Adrenal gland (tissue), 5 donors: ENCODE measurements around the gene ZNF473.

Experiments used
- POLR2A ChIP-seq, 2 donors: fragments of 450-650 bp; IDR thresholded peaks; one replicate each; pipeline ENCODE4 v1.6.1; 2017; ENCODE audit warnings: antibody characterized with exemption in 2 of 2, mild to moderate bottlenecking in 2 of 2, moderate library complexity in 1 of 2
- TF ChIP-seq, protein P1 (sequence below), 6 experiments: fragments of 450-650 bp in 4 of 6; fragments of 200-600 bp in 2 of 6; sonication (generic) in 1 of 6; IDR thresholded peaks; 1 replicate in 5 of 6; 2 replicates in 1 of 6; pipeline versions ENCODE4 v1.5.1 to v1.8.0; 2016 to 2021; ENCODE audit warnings: antibody characterized with exemption in 6 of 6, mild to moderate bottlenecking in 2 of 6, moderate library complexity in 1 of 6
- donor health status: DM: no; HTN: no; CAD: no.

- TF ChIP-seq, protein P1, sequence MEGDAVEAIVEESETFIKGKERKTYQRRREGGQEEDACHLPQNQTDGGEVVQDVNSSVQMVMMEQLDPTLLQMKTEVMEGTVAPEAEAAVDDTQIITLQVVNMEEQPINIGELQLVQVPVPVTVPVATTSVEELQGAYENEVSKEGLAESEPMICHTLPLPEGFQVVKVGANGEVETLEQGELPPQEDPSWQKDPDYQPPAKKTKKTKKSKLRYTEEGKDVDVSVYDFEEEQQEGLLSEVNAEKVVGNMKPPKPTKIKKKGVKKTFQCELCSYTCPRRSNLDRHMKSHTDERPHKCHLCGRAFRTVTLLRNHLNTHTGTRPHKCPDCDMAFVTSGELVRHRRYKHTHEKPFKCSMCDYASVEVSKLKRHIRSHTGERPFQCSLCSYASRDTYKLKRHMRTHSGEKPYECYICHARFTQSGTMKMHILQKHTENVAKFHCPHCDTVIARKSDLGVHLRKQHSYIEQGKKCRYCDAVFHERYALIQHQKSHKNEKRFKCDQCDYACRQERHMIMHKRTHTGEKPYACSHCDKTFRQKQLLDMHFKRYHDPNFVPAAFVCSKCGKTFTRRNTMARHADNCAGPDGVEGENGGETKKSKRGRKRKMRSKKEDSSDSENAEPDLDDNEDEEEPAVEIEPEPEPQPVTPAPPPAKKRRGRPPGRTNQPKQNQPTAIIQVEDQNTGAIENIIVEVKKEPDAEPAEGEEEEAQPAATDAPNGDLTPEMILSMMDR (IDR thresholded peaks at IDR 0.05), result no peak
- TF ChIP-seq POLR2A (IDR thresholded peaks at IDR 0.05), result no peak
Measured at GRCh38 chr19:49981603-49982593, 43.9 kb upstream of the ZNF473 start.
